ENCODE measurements around the gene MYEF2. TPM values are rescaled to one million over a fixed set of nuclear protein-coding genes. Genes with fewer than 3 reads are reported as not detected.
A peak's percentile ranks its signal among the peaks of the same experiment; 100 is the strongest.

Gene MYEF2
- total and polyA plus RNA-seq, 2 of the 8 experiments (the other 6 are each of a cell fraction or from before 2014, with no cell fraction given): 18.9 to 79.2 TPM

- CTCF ChIA-PET (ENCODE audit: partially characterized antibody): no interaction called here
These were observed 1.1 kb downstream of the MYEF2 start for GRCh38 chr15:48176957-48177356.

More at GRCh38 chr15:48176957-48177356, 1.1 kb downstream of the MYEF2 start:
- Histone ChIP-seq H3K18ac (ENCODE audit: extremely low read depth, low read length) (no peak overlapping the region), H2BK5ac (ENCODE audit: low read depth, low read length) (no peak overlapping the region), H3K79me1 (ENCODE audit: low read depth, low read length) (peaks cover 2% of the 10 kb centered on the region; the same call in 1 of the 2 replicates), H2BK120ac (replicated peaks; ENCODE audit: low read depth, low read length) (no peak overlapping the region), H2BK20ac (ENCODE audit: low read length) (no peak overlapping the region), H2AFZ (ENCODE audit: low read length) (no peak overlapping the region), H3K4me2 (ENCODE audit: insufficient read depth in 1 of 2, low read depth in 2 of 2, low read length in 2 of 2) (peak overlapping the region; percentile 67 to 91), H3K56ac (replicated peaks; ENCODE audit: insufficient read length, low read depth, low read length) (no peak overlapping the region), H2BK15ac (ENCODE audit: low read length) (no peak overlapping the region), H4K8ac (ENCODE audit: extremely low read depth, insufficient read depth, low read length) (no peak overlapping the region), H3K36me3 (ENCODE audit: control insufficient read depth in 2 of 4, insufficient read depth in 4 of 4, low read length in 3 of 4) (no peaks in the 10 kb centered on the region), H3K4me1 (replicated peaks in 1 of 4; ENCODE audit: control insufficient read depth in 3 of 4, insufficient read depth in 4 of 4, low read length in 3 of 4) (peaks cover 0 to 9% (median 1%) of the 10 kb centered on the region in 4 experiments; a peak in 2 of 7 replicates), H3K27me3 (replicated peaks in 1 of 4; ENCODE audit: control insufficient read depth in 3 of 4, extremely low read depth in 1 of 4, insufficient read depth in 3 of 4, low read length in 3 of 4) (no peaks in the 10 kb centered on the region), H4K91ac (replicated peaks; ENCODE audit: insufficient read length, low read length) (no peak overlapping the region), H3K79me2 (ENCODE audit: control insufficient read depth in 1 of 2, insufficient read depth in 2 of 2, low read length in 2 of 2) (peaks cover 9 to 57% of the 10 kb centered on the region in 2 experiments; a peak in 3 of 4 replicates), H3K4ac (replicated peaks; ENCODE audit: insufficient read length, low read depth, low read length) (no peak overlapping the region), H3K4me3 (ENCODE audit: extremely low read depth in 1 of 4, insufficient read depth in 2 of 4, low read depth in 3 of 4, low read length in 4 of 4) (peak overlapping the region; percentile 76 to 99 (median 86)), H3K9me3 (ENCODE audit: insufficient read depth in 2 of 2, low read depth in 1 of 2, low read length in 1 of 2) (no peaks in the 10 kb centered on the region), H4K20me1 (replicated peaks in 1 of 2; ENCODE audit: control insufficient read depth in 1 of 2, insufficient read depth in 2 of 2, low read length in 2 of 2) (no peaks in the 10 kb centered on the region), H2BK12ac (ENCODE audit: low read depth, low read length) (no peak overlapping the region), H4K5ac (ENCODE audit: insufficient read length, low read depth, low read length) (no peak overlapping the region), H3K23ac (ENCODE audit: insufficient read length) (no peak overlapping the region), H3K23me2 (ENCODE audit: low read depth, low read length) (no peaks in the 10 kb centered on the region), H2AK5ac (ENCODE audit: low read depth, low read length) (peak overlapping the region; percentile 76; the same call in 1 of the 2 replicates), H3K27ac (ENCODE audit: low read depth, low read length) (no peak overlapping the region), H3K9ac (replicated peaks in 1 of 4; ENCODE audit: extremely low read depth in 1 of 4, low read depth in 3 of 4, low read length in 3 of 4) (peak overlapping the region in 3 of 4 experiments; percentile 74 to 94 (median 86); a peak in 3 of 7 replicates), H3K14ac (ENCODE audit: insufficient read length) (no peak overlapping the region)
- DNase-seq (ENCODE audit: low read depth in 1 of 2, low spot score in 2 of 2) (no peak), FAIRE-seq (no peak)
- TF ChIP-seq EGR1 (IDR thresholded peaks at IDR 0.05; ENCODE audit: borderline replicate concordance, low read depth, low read length): no peak
- POLR2A ChIA-PET (ENCODE audit: partially characterized antibody): interaction anchor here (0.6 to 3.1 kb wide), 8 partner anchors 14 to 237 kb away, joined by 3 to 13 read pairs (median 4); no protein-coding TSS in a partner anchor
- 69% methylated on average over 2 of the region's 2 CpGs; no CpG with 5 or more reads in 1 of the 2 experiments for WGBS, 2 experiments (ENCODE audit: extremely low coverage in 1 of 2, insufficient coverage in 1 of 2, insufficient read length in 1 of 2, insufficient replicate concordance in 2 of 2, low coverage in 1 of 2, low lambda C conversion rate in 2 of 2, missing lambda C conversion rate in 1 of 2)
